HUDEP-2 (cell line): Measurements from ENCODE around the gene C3orf52.
A peak's percentile ranks its signal among the peaks of the same experiment; 100 is the strongest.

Experiments
- DNase-seq, 76 experiments: peaks; one replicate each; lab custom pipeline; 2025; ENCODE audit not compliant: unreplicated experiment in 76 of 76; lab: John Stamatoyannopoulos, UW

C3orf52 gene

DNA sequence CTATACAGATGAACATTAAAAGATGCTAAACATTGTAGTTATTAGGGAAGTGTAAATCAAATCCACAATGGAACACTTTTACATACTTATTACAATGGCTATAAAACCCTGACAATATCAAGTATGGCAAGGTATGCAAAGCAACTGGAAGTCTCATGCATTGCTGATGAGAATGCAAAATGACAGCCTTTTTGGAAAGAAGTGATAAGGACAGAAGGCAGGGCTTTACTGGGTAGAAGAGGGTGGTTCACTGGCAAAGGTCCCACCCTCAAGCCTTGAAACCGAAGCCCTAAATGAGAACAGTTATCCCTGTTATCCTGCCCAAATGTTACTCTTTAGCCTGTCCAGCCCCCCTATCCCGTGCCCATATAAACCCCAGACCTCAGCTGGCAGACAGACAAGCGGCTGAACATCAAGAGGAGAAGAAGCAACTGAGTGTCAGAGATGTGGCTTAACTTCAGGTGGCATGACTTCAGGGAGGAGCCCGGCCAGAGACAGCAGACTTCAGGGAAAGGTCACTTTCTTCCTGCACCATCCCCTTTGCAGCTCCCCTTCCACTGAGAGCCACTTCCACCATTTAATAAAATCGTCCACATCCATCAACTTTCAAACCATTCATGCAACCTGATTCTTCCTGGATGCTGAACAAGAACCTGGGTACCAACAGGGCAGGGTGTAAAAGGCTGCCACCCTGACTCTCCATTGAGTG, 47.6 kb downstream of the C3orf52 start:
- peak in 56 of 76 experiments; percentile 6 to 73 (median 25) for DNase-seq

DNA sequence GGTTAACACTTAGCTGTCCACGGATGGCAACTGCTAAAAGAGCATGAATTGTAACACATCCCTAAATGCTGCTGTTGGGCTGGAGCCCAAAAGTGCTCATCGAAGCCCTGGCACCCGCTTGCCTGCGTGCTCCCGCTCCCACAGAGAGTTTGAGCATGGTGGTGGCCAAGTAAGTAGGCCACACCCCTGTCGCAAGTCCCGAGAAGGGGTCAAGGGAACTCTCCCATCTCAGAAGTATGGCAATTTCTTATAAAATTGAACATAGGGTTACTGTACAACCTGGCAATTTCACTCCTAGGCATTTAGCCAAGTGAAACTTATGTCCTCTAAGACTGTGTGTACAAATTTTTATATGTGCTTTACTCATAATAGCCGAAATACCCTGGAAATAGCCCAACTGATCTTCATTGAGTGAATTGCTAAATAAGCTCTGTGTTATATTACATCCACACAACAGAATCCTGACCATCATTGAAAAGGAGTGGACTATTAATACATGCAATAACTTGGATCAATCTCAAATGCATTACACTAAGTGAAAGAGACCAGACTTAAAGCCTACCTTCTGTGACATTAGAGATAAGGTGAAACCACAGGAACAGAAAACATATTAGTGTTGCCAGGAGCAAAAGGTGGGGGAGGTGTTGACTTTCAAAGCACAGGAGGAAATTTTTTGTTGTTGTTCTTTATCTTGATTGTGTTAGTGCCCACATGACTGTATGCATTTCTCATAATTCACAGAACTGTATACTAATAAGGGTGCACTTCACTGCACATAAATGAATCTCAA, 48.3 kb downstream of the C3orf52 start:
- DNase-seq, result peak in 37 of 76 experiments; percentile 1 to 81 (median 28)

DNA sequence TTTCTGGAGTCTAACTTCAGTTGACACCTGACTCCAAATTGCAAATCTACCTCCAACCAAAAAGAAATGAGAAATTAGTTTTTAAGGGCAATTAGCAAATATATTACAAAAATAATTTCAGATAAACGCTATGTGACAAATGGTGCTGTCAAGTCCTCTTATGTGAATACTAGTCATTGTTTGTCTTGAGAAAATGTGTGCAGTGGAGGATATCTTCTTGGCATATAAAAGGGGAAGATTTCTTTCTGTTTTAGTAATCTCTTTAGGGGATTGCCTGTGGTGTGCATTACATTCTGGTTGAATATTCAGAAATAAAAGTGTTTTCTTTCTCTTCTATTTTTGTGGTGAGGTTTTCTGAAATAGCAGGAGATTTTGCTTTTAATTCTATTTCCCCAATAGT, 49.9 kb downstream of the C3orf52 start:
- DNase-seq, result no peak

DNA sequence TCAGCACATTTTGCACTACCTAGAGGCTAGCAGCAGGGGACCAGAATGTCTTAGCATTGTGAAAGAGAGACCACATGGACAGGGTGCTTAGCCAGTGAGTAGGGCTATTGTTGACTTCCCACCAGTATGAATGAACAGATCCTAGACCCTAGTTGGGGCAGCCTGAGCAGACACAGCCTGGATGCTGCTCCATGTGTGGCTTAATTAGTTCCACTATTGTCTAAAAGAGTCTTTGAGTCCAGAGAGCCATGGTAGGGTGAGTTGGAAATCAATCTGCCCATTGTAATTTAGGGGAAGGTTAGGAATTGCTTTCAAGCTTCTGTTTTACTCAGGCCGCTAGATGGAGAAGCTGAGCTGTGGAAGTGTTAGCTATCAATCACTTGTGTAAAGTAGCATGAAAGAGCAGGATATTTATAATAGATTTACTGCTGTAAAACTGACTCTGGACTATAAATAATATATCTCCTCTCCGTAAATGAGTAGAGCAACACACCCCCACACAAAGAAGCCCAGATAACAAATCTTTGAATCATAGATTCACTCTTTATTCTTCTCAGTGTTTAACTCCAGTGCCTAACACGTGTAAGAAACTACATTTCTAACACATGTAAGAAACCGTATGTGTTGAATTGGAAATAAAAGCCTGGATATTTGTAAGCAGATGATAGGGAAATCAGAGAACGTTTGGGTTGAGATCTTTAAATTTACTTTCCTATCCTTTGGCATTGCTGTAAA, 50.9 kb downstream of the C3orf52 start:
- DNase-seq, result peak in 21 of 76 experiments; percentile 4 to 55 (median 19)

DNA sequence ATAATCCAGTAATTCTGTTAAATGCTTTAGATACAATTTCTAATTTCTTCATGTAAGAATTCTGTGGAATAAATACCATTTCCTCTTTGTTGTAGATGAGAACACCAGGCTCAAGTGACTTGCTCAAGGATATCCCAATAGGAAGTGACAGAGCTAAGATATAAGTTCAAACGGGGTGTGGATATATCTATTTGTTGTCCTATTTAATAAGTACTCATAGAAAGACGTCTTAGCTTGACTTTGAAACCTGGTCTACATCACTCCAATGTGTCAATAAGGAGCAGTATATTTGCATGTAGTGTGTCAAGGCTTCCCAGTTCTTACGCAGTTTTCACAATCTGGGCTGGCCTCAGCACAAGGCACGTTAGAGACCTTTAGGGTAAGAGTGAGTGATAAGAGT, 51.6 kb downstream of the C3orf52 start:
- no peak for DNase-seq

DNA sequence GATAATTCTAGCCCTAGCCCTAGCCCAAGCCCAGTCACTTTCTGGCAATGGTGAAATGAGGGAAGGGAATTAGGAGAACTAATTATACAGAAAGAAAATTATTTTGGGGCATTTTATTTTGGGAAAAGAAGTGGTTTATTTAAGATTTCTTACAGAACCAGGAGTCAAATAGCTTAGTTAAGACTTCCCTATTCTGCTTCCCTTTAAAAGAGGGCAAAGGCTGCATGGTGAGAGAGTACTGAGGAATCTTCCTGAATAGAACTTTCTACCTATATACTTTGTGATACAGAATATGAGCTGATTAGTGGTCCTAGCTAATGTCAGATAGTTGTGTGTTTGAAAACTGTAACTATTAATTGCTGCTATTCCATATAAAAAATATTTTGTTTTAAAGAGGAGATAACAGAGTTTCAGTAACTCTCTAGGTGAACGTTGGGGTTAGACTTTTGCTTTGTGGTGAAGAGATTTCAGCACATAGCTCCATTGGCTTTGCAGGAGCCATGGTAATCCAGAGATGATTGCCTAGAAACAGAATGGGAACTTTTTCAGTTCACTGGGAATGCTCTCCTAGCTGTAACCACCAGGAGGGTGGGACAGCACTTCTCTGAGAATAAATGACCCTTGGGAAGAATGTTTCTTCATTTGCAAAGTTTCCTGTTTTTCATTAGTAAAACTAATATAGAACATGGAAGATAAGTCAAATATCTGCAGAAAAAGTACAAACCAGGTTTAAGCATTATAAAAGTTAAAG, 52.2 kb downstream of the C3orf52 start:
- no peak for DNase-seq

DNA sequence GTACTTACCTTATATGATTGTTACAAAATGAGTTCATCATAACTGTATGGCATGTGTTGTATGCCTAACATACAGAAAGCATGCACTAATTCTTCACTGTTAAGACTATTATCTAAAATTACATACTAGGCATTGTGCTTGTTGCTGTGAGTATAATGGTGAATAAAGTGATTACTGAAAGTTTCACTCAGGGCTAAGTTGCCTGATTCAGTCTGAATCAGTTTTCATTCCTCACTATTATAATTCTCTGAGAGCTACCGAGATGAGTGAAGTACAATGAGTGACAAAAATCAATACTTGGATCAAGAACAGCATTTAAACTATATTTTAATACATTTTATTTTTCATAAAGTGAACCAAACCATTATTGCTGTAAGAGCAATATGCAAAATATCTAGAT, 54.4 kb downstream of the C3orf52 start:
- DNase-seq, result no peak

DNA sequence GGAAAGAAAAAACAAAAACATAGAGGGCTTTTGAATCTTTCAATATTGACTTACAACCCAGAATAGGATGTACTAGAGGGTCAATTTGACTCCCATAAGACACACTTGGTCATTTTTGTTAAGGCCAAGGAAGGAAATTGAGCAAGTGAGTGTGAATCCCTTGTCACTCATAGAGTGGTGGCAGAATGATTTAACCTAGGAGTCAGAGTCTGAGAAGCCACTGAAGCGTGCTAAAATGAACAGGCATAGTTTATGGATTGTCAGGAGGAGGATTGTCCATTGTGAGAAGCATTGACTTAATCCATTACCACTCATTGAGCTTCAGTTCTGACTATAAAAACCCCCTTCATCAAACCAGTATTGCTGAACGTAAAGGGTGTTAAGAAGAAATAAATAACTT, 55.1 kb downstream of the C3orf52 start:
- DNase-seq, result no peak

DNA sequence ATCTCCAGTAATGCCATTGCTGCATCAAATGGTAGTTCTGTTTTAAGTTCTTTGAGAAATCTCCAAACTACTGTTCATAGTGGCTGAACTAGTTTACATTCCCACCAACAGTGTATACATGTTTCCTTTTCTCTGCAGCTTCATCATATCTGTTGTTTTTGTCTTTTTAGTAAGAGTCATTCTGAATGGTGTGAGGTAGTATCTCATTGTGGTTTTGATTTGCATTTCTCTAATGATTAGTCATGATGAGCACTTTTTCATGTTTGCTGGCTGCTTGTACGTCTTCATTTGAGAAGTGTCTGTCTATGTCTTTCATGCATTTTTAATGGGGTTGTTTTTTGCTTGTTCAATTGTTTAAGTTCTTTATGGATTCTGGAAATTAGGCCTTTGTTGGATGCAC, 57.1 kb downstream of the C3orf52 start:
- DNase-seq, result no peak

DNA sequence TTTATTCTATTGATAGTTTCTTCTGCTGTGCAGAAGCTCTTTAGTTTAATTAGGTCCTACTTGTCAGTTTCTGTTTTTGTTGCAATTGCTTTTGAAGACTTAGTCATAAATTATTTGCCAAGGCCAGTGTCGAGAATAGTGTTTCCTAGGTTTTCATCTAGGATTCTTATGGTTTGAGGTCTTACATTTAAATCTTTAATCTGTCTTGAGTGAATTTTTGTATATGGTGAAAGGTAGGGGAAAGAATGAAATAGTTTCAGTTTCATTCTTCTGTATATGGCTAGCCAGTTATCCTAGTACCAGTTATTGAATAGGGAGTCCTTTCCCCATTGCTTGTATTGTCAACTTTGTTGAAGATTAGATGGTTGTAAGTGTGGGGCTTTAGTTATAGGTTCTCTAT, 57.5 kb downstream of the C3orf52 start:
- DNase-seq, result no peak

DNA sequence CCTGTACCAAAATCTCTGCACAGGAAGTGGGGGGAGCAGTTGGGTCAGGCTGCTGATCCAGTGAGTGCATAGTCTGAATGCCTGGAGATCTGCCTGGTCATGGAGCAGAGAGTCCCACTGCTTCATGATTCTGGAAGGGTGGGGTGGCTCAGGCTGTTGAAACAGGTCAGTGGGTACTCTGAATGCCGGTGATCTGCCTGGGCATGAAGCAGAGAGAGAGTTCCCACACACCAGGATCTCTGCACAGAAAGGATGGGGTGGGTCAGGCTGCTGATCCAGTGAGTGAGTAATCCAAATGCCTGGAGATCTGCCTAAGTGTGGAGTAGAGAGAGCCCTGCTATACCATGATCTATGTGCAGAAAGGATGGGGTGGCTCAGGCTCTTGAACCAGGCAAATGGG, 62.9 kb downstream of the C3orf52 start:
- no peak for DNase-seq

DNA sequence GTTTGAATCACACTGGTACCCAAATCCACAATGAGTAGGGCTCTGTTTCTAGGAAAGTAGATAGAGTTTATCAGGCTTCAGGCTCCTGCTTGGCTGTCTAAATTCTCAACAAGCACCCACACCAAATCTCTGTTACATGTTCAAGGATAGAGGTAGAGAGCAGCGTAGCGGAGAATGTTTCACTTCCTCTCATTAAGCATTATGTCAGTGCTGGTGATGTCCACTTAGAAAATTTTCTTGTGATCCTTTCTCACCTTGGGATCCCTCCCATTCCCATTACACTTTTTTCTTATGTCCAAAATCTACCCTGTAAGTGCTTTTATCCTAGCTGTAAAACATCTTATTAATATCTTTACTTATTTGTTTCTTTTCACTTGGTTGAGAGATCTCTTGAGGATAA, 81.6 kb downstream of the C3orf52 start:
- no peak for DNase-seq
